Thyroid gland (tissue), 4 donors: Measurements from ENCODE around the gene NEURL1.

Experiments
- CTCF ChIP-seq, 6 experiments: fragments of 200-600 bp in 3 of 6; fragments of 450-650 bp in 3 of 6; sonication (generic) in 3 of 6; IDR thresholded peaks; one replicate each; pipeline ENCODE4 v1.5.1; 2016 to 2019; ENCODE audit warnings: antibody characterized with exemption in 6 of 6, mild to moderate bottlenecking in 2 of 6, inconsistent platforms in 1 of 6, moderate library complexity in 1 of 6
- POLR2A ChIP-seq, 2 donors: fragments of 450-650 bp; IDR thresholded peaks; one replicate each; pipeline ENCODE4 v1.6.1; 2017; ENCODE audit warnings: antibody characterized with exemption in 2 of 2, mild to moderate bottlenecking in 2 of 2, moderate library complexity in 1 of 2

- no peak for TF ChIP-seq POLR2A (IDR thresholded peaks at IDR 0.05)
- no peak for TF ChIP-seq CTCF (IDR thresholded peaks at IDR 0.05)
These were observed 20.0 kb downstream of the NEURL1 start for GRCh38 chr10:103513380-103514060.
